ENCODE data around the gene SEMA4A. TPM values are rescaled to one million over a fixed set of nuclear protein-coding genes. Genes with fewer than 3 reads are reported as not detected.

Gene SEMA4A
- total RNA-seq, 1 experiment from 2014 or later = 1.5 TPM

DNA sequence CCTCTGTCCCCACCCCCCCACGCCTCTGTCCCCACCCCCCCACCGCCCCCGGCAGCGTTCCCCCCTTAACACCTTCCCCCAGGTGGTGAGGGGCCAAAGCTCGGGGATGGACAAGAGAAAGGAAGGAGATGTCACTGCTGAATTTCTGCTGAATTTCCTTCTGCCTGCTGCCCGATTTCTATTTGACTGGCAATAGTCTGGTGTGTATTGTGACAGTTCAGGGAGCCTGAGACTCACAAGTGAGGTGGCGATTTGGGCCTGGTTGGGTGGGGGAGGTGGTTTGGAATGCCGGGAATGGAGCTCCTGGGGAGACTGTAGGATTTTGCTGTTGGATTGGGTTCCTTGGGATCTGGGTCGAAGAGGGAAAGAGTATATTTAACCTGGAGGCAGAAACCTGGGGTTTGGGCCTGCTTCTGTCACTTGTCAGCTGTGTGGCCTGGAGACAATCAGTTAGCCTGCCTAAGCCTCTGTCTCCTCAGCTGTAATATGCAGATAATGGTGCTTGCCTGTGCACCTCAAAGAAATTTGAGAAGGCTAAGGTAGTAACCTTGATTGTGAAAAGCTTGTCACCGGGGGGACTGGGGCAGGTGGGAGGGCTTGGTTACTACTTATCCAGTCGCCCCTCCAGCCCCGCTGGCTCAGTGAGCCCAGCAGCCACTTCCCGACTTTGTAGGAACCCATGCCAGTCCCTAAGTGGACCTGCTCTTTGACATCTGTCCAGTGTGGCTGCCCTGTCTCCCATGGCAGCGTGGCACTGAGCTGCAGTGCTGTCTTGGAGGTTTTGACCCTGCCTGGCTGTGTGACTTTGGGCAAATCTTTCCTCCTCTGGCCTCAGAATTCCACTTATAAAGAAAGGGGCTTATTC, 46.5 kb upstream of the SEMA4A start:
- intact Hi-C loops (cut with micrococcal nuclease) = loop anchor here (1.0 kb wide), 1 partner anchor 7 kb away; the partner anchor contains the start of gene LMNA

DNA sequence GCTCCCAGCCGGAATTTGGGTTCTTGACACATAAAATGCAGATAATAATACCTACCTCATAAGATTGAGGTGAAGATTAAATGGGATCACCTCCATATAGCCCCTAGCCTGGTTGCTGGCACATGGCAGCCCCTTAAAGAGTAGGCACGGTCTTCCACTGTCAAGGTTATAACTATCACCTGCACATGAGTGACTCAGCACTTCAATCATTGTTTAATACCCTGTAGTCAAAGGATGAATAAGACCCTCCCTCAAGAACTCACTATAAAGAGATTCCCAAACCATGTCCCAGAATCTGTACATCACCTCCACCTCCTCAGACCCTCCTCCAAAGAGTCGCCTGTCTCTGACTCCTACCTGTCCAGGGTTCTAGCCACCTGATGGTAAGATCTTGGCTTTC, 45.3 kb upstream of the SEMA4A start:
- H3K4me3 Mint-ChIP-seq (ENCODE audit: unreplicated experiment) = no peak overlapping the region
- H3K36me3 Mint-ChIP-seq (ENCODE audit: insufficient read depth, unreplicated experiment) = peaks cover 7% of the 10 kb centered on the region
- POLR2A ChIA-PET = interaction anchor here (1.0 to 28.2 kb wide), 3 partner anchors 8 to 107 kb away, joined by 4 to 960 read pairs (median 4); partner anchors contain the start of gene LMNA
- CTCF ChIA-PET = interaction anchor here (0.8 to 26.9 kb wide), 4 partner anchors 17 to 118 kb away, joined by 3 to 1892 read pairs (median 118); partner anchors contain the start of genes LMNA and SEMA4A
- TF ChIP-seq CTCF (IDR thresholded peaks at IDR 0.05; ENCODE audit: unreplicated experiment) = no peak
- H3K9me3 Mint-ChIP-seq (ENCODE audit: unreplicated experiment) = no peaks in the 10 kb centered on the region
- DNase-seq (ENCODE audit: unreplicated experiment) = no peak
- peaks cover 69% of the 10 kb centered on the region for H3K4me1 Mint-ChIP-seq (ENCODE audit: insufficient read depth, unreplicated experiment)
- no peaks in the 10 kb centered on the region for H3K27me3 Mint-ChIP-seq (ENCODE audit: insufficient read depth, unreplicated experiment)
- peak overlapping the region; percentile 91 for H3K27ac Mint-ChIP-seq (ENCODE audit: low read depth, unreplicated experiment)
- intact Hi-C loops (cut with micrococcal nuclease) = no loop called here
- BruUV-seq (replicated peaks) = no TSS peak

More for the DNA sequence above, 46.5 kb upstream of the SEMA4A start:
- peaks cover 7% of the 10 kb centered on the region for H3K36me3 Mint-ChIP-seq (ENCODE audit: insufficient read depth, unreplicated experiment)
- POLR2A ChIA-PET = interaction anchor here (0.6 to 28.2 kb wide), 11 partner anchors 8 to 176 kb away, joined by 3 to 960 read pairs (median 3); partner anchors contain the start of genes LMNA, PMF1 and SMG5
- no peaks in the 10 kb centered on the region for H3K9me3 Mint-ChIP-seq (ENCODE audit: unreplicated experiment)
- CTCF ChIA-PET = interaction anchor here (0.5 to 26.9 kb wide), 9 partner anchors 16 to 248 kb away, joined by 3 to 1892 read pairs (median 4); partner anchors contain the start of genes LMNA, SEMA4A and SYT11
- peaks cover 63% of the 10 kb centered on the region for H3K4me1 Mint-ChIP-seq (ENCODE audit: insufficient read depth, unreplicated experiment)
- TF ChIP-seq CTCF (IDR thresholded peaks at IDR 0.05; ENCODE audit: unreplicated experiment) = no peak
- DNase-seq (ENCODE audit: unreplicated experiment) = no peak
- H3K27me3 Mint-ChIP-seq (ENCODE audit: insufficient read depth, unreplicated experiment) = no peaks in the 10 kb centered on the region
- H3K27ac Mint-ChIP-seq (ENCODE audit: low read depth, unreplicated experiment) = peak overlapping the region; percentile 91
- H3K4me3 Mint-ChIP-seq (ENCODE audit: unreplicated experiment) = peak overlapping the region; percentile 62
- BruUV-seq (replicated peaks) = TSS peak; percentile 82

DNA sequence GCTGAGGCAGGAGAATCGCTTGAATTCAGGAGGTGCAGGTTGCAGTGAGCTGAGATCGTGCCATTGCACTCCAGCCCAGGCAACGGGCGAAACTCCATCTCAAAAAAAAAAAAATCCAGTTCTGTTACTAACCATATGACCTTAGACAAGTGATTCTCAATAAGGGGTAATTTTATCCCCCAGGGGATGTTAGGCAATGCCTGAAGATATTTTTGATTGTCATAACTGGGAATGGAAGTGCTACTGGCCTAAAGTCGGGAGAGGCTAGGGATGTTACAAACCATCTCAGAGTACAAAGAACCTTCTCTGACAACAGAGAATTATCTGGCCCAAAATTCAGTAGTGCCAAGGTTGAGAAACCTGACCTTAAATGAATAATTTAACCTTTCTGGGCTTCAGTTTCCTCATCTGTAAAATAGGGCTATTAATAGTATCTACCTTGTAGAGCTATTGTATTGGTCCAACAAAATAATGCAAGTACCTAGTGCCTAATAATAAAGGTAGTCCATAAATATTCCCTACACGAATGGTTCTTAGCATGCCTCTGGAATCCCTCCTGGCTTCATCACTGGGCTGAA, 44.6 kb upstream of the SEMA4A start:
- Mint-ChIP-seq H3K4me3 (ENCODE audit: unreplicated experiment) (no peak overlapping the region), H3K27me3 (ENCODE audit: insufficient read depth, unreplicated experiment) (no peaks in the 10 kb centered on the region), H3K36me3 (ENCODE audit: insufficient read depth, unreplicated experiment) (peaks cover 7% of the 10 kb centered on the region), H3K9me3 (ENCODE audit: unreplicated experiment) (no peaks in the 10 kb centered on the region), H3K4me1 (ENCODE audit: insufficient read depth, unreplicated experiment) (peaks cover 69% of the 10 kb centered on the region), H3K27ac (ENCODE audit: low read depth, unreplicated experiment) (peak overlapping the region; percentile 91)
- DNase-seq (ENCODE audit: unreplicated experiment) = no peak
- no TSS peak for BruUV-seq (replicated peaks)
- CTCF ChIA-PET = interaction anchor here (0.9 to 16.2 kb wide), 3 partner anchors 18 to 25 kb away, joined by 3 to 234 read pairs (median 6); no protein-coding TSS in a partner anchor
- TF ChIP-seq CTCF (IDR thresholded peaks at IDR 0.05; ENCODE audit: unreplicated experiment) = no peak
- intact Hi-C loops (cut with micrococcal nuclease) = no loop called here
- POLR2A ChIA-PET = interaction anchor here (1.6 to 28.2 kb wide), 2 partner anchors 9 to 15 kb away, joined by 4 to 960 read pairs; partner anchors contain the start of gene LMNA

DNA sequence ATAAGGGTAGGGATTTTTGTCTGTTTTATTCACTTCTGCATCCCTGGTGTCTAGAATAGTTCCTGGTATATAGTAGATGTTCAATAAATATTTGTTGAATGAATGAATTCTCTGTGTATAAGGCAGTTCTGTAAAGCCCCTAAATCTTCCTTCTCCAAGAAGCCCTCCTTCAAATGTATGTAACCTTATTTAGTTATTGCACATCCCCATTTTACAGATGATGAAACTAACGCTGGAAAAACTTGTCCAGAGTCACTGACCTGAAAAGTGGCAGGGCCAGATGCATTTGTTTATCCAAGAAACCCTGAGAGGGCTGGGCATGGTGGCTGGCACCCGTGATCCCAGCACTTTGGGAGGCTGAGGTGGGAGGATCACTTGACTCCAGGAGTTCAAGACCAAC, 43.1 kb upstream of the SEMA4A start:
- DNase-seq (ENCODE audit: unreplicated experiment) = no peak
- Mint-ChIP-seq H3K4me3 (ENCODE audit: unreplicated experiment) (no peak overlapping the region), H3K4me1 (ENCODE audit: insufficient read depth, unreplicated experiment) (peaks cover 61% of the 10 kb centered on the region), H3K27me3 (ENCODE audit: insufficient read depth, unreplicated experiment) (no peaks in the 10 kb centered on the region), H3K27ac (ENCODE audit: low read depth, unreplicated experiment) (no peak overlapping the region), H3K36me3 (ENCODE audit: insufficient read depth, unreplicated experiment) (no peaks in the 10 kb centered on the region), H3K9me3 (ENCODE audit: unreplicated experiment) (no peaks in the 10 kb centered on the region)
- TF ChIP-seq CTCF (IDR thresholded peaks at IDR 0.05; ENCODE audit: unreplicated experiment) = no peak
- ChIA-PET CTCF (interaction anchor here (0.6 to 16.2 kb wide), 5 partner anchors 9 to 37 kb away, joined by 3 to 234 read pairs (median 6); no protein-coding TSS in a partner anchor), POLR2A (interaction anchor here (1.2 to 28.2 kb wide), 2 partner anchors 13 to 173 kb away, joined by 3 to 960 read pairs; partner anchors contain the start of gene LMNA)
- BruUV-seq (replicated peaks) = no TSS peak
- intact Hi-C loops (cut with micrococcal nuclease) = no loop called here

Data from MCF 10A (cell line).